Cortex of kidney (tissue), 1 donor: Measurements from ENCODE around the gene PRAC2.
"Not testable (repeated sequence)": the region's sequence is repeated elsewhere in the genome, so short reads cannot be mapped to it uniquely, and the experiment has no call there.

Source experiments
- DNase-seq: peaks from one replicate; lab custom pipeline; 2025; lab: John Stamatoyannopoulos, UW

The PRAC2 gene

GRCh38 chr17:48722915-48723422 is at the start of gene PRAC2:
TSS of gene PRAC2 (plus strand) at chr17:48723185. CDS start at chr17:48724411, 1,226 bp downstream.
- no peak for DNase-seq

- no peak for DNase-seq
Observed at GRCh38 chr17:48676963-48677558, 45.9 kb upstream of the PRAC2 start.

GRCh38 chr17:48678141-48678971 is 44.6 kb upstream of the PRAC2 start:
- no peak for DNase-seq

- no peak for DNase-seq
Observed at GRCh38 chr17:48679385-48680096, 43.4 kb upstream of the PRAC2 start.

- no peak for DNase-seq
Observed at GRCh38 chr17:48681609-48682008, 41.4 kb upstream of the PRAC2 start.

- no peak for DNase-seq
Observed at GRCh38 chr17:48690655-48691054, 32.3 kb upstream of the PRAC2 start.

GRCh38 chr17:48692049-48692448 is 30.9 kb upstream of the PRAC2 start:
- DNase-seq = no peak

GRCh38 chr17:48693178-48693577 is 29.8 kb upstream of the PRAC2 start:
- no peak for DNase-seq

GRCh38 chr17:48701864-48702532 is 21.0 kb upstream of the PRAC2 start:
- no peak for DNase-seq

- DNase-seq = no peak
Observed at GRCh38 chr17:48704361-48705248, 18.4 kb upstream of the PRAC2 start.

- no peak for DNase-seq
Observed at GRCh38 chr17:48711128-48711527, 11.9 kb upstream of the PRAC2 start.

- DNase-seq = no peak
Observed at GRCh38 chr17:48715496-48716399, 7.2 kb upstream of the PRAC2 start.

- not testable (repeated sequence) for DNase-seq
Observed at GRCh38 chr17:48716549-48716948, 6.4 kb upstream of the PRAC2 start.

- no peak for DNase-seq
Observed at GRCh38 chr17:48717367-48718226, 5.4 kb upstream of the PRAC2 start.

GRCh38 chr17:48718227-48718760 is 4.7 kb upstream of the PRAC2 start:
- DNase-seq = no peak

- no peak for DNase-seq
Observed at GRCh38 chr17:48718761-48719641, 4.0 kb upstream of the PRAC2 start.

GRCh38 chr17:48719642-48720265 is 3.2 kb upstream of the PRAC2 start:
- DNase-seq = no peak
